SK-MEL-5 (cell line): ENCODE measurements around the gene SNAI3. TPM values are rescaled to one million over a fixed set of nuclear protein-coding genes. Genes with fewer than 3 reads are reported as not detected.
"Not testable (repeated sequence)": the region's sequence is repeated elsewhere in the genome, so short reads cannot be mapped to it uniquely, and the experiment has no call there.

Source experiments
- DNase-seq: peaks from one replicate; pipeline ENCODE4 v3.0.0-alpha.2; 2016; ENCODE audit warnings: low read depth, low spot score
- in situ Hi-C: cut with HindIII; loops from 2 replicates; pipeline ENCODE4 v1.10.0; 2016; ENCODE audit warnings: low sequenced_read_pairs, high pct_unique_total_duplicates, low pct_unique_long_range_greater_than_20kb
- total RNA-seq: library from RNA; depleted of rRNA; stranded (reverse); fragments of >200 nt; shearing (Covaris generic); gene quantifications from 2 replicates; pipeline ENCODE4 v1.2.3, GENCODE V29; 2014

The SNAI3 gene
- total RNA-seq, 1 experiment from 2014 or later = not detected

GRCh38 chr16:88684569-88685155 lies 1.6 kb downstream of the SNAI3 start:
- DNase-seq = no peak
- in situ Hi-C loops = no loop called here

GRCh38 chr16:88681709-88682451 lies 4.4 kb downstream of the SNAI3 start:
- in situ Hi-C loops = no loop called here
- DNase-seq = no peak

GRCh38 chr16:88681084-88681680 lies 5.1 kb downstream of the SNAI3 start:
- no peak for DNase-seq
- in situ Hi-C loops = no loop called here

- in situ Hi-C loops = no loop called here
- DNase-seq = no peak
Measured at GRCh38 chr16:88680554-88681083, 5.7 kb downstream of the SNAI3 start.

GRCh38 chr16:88678224-88678979 lies 7.9 kb downstream of the SNAI3 start:
- no peak for DNase-seq
- in situ Hi-C loops = no loop called here

- DNase-seq = no peak
- in situ Hi-C loops = no loop called here
Measured at GRCh38 chr16:88677721-88678120, 8.6 kb downstream of the SNAI3 start.

- DNase-seq = no peak
- in situ Hi-C loops = no loop called here
Measured at GRCh38 chr16:88676502-88677242, 9.6 kb downstream of the SNAI3 start.

GRCh38 chr16:88673716-88674379 lies 12.5 kb downstream of the SNAI3 start:
- in situ Hi-C loops = no loop called here
- DNase-seq = no peak

- peak; percentile 54 for DNase-seq
- in situ Hi-C loops = no loop called here
Measured at GRCh38 chr16:88672776-88673175, 13.5 kb downstream of the SNAI3 start.

- in situ Hi-C loops = no loop called here
- no peak for DNase-seq
Measured at GRCh38 chr16:88671806-88672205, 14.5 kb downstream of the SNAI3 start.

GRCh38 chr16:88669980-88670379 lies 16.3 kb downstream of the SNAI3 start:
- in situ Hi-C loops = no loop called here
- DNase-seq = no peak

GRCh38 chr16:88669493-88669892 lies 16.8 kb downstream of the SNAI3 start:
- DNase-seq, in situ Hi-C loops: not testable (repeated sequence)

- DNase-seq = no peak
- in situ Hi-C loops = no loop called here
Measured at GRCh38 chr16:88667461-88667860, 18.8 kb downstream of the SNAI3 start.

- no peak for DNase-seq
- in situ Hi-C loops = no loop called here
Measured at GRCh38 chr16:88665570-88665969, 20.7 kb downstream of the SNAI3 start.

- no peak for DNase-seq
- in situ Hi-C loops = no loop called here
Measured at GRCh38 chr16:88665148-88665547, 21.2 kb downstream of the SNAI3 start.

- in situ Hi-C loops = no loop called here
- DNase-seq = peak; percentile 95
Measured at GRCh38 chr16:88662843-88663606, 23.3 kb downstream of the SNAI3 start, which contains the start of gene MVD. MVD (minus strand) TSS chr16:88663091; CDS start chr16:88663080, 11 bp downstream.
